HG03342 (cell line): ENCODE results near the gene GALNT14.

Experiments used
- ATAC-seq: cut with Tn5 transposase; IDR thresholded peaks from one replicate; pipeline ENCODE4 v1.9.1; 2021; ENCODE audit warnings: mild to moderate bottlenecking, moderate library complexity; ENCODE audit not compliant: unreplicated experiment

GALNT14 gene

DNA sequence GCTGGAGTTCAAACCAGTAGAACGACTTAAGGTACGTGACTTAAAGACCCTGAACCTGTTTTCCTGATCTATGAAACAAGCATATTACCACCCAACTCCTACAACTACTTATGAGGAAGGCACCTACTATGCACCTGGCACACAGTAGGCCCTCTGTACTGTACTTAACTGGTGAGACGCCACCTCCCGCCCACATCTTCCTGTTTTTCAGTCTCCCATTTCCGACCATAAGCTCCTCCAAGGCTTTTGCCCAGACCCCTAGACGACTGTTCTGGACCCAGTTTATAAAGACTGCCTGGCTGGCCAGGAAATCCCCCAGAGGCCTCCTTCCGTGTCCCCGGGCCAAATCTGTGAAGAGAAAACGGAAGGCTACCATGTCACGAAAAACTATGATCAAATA lies 1.5 kb downstream of the GALNT14 start:
- ATAC-seq = no peak

DNA sequence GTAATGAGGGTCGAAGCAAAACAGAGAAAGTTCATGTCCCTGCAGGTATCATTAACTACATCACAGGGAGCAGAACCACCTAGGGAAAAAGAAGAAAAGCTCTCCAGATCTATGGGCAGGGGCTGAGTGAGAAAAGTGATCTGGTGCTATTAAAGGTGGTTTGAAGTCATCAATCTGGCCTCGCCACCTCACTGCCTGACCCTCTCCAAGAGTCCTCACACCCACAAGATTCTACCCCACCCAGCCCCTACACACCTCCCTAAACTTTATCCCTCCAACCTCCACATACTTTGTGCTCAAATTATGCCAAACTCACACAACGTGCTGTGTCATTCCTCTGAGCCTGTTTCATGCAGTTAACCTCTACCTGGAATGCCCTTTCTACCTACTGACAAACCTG lies 2.2 kb downstream of the GALNT14 start:
- no peak for ATAC-seq

DNA sequence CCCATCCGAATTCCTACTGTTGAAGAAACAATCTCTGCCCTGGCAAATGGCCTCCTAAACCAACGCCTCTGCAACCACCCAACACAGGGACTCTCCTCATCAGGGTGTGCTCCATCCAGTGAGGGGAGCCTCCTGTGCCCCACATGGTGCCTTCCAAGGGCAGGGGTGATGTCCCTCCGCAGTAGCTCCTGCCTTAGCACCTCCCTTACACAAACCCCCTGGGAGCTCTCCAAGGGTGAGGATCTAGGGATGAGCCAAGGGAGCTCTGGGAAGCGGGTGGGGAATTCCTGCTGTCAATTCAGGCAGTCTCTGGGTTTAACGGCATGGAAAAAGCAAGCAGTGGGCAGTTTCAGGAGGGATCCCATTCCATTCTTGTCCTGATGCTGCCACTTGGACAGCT lies 3.8 kb downstream of the GALNT14 start:
- no peak for ATAC-seq

DNA sequence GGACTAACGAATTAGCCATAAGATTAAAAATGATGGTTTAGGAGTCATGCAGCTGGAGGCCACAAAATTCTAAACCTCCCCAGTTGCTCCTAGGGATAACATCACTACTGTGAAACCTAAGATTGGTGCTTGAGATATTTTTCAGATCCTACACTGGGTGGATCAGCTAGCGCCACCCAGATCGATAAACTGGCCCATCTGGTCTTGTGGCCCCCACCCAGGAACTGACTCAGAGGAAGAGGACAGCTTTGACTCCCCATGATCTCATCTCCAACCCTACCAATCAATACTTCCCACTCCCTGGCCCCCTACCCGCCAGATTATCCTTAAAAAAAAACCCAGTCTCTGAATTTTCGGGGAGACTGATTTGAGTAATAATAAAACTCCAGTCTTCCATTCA lies 5.5 kb downstream of the GALNT14 start:
- ATAC-seq = no peak

DNA sequence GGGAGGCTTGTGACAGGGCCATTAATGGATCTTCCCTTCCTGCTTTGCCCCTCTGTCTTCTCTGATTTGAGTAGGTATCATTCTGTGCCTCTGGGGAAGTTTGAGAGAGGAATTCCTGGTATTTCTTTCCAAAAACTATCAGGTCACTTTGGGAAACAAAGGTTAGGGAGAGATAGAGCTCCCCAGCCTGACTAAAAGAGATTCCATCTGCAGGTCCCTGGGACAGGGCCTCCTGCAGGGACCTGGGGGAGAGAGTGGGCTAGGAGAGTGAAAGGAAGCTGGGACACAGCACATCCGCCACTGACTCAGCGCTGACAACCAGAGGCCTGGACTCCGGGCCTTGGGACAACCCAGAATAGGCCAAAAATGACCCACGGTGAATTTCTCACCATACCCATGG lies 6.4 kb downstream of the GALNT14 start:
- no peak for ATAC-seq

DNA sequence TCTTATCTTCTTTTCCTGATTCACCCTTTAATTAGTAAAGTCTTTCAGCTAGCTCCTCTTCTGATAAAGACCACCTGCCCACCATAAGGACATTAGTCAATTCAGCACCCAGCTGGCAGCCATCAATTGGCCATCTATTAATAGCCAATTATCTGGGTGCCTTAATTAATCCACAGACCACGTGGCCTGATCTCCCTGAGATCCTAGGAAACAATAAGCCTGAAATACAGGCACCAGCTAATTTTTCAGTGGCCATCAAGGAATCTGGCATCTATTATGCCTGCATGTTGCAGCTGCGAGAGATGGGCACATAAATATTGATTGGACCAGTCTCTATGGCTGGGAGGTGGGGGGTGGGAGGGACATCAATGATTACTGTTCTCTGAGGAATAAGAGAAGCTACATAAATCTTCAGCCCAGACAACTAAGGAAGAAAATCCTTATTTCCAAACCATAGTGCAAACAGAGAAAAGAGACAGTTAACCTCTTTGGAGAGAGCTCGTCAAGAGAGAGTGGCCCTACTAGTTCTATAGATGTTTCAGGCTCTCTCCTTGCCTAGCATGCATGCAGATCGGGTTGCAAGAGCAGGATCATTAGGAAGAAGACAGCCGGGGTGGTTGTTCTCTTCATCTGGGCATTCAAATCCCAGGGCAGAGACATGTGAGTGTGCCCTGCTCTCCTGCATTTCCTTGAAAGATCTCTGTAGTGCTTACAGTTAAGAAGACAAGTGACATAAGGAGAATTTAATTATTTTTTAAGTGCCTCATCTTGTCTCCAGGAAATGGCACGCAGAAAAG lies 8.7 kb downstream of the GALNT14 start:
- ATAC-seq = no peak

DNA sequence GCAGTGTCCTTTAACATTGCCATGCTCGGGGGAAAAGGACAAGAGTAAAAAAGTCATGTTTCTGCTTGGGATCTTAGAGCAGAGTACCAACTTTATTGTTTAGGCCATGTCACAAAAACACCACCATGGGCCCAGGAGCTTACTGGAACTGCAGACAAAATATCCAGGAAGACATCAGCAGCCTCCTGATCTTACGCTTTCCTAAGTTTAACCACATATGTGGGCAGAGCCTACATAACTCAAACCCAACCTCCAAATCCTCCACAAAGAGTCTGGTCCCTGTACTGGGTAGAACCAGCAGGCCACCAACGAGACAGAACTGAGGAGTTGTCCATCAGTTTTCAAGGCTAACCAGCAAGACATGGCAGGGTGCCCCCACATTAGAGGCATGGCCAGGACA lies 10.3 kb downstream of the GALNT14 start:
- ATAC-seq = no peak

DNA sequence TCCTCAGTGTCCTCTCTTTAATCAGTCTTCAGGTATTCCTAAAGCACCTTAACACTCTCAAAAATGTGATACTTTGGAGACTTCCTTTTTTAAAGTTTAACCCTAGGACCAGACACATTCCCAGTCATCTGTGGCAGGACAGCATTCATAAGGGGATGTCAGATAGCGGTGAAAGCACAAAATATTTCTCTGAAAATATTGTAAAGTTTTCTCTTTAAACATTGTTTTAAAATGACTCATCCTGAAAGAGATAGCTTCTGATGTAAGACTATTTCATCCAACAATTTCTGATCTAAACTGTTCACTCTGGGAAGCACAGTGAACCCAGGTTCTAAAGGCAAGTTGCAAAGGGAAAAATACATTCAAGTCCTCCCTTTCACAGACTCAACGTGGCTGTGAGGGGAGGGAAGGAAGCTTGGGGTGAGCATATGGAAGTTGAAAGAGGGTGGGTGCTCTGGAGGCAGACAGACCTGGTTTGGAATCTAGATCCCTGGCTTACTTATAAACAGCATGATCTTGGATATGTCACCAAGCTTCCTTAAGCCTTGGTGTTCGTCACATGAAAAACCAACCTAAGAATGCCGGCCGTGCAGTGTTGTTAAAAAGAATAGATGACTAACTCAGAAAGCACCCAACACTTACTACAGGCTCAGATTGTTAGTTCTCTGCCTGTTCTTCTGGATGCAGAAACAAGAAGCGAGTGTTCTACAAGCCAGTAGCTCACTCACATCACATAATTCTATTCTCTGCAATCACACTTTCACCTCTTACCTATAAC lies 12.1 kb downstream of the GALNT14 start:
- ATAC-seq = no peak

DNA sequence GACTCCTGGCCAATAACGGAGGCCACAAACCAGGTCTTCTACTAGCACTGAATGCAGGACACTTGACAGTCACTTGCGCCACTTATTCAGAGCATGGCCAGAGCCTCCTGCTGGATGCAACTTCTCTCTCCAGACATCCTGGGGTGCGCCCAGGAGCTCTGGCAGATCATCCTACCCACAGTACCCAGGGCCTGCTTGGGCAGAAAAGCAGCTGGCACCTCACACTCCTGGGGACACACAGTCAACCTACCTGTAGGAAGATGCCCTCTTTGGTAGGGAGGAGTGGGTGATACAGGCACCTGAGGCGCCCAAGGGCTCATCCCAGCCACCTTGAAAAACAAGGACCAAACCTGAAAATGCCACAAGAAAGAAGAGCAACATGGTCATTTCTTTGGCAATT lies 13.3 kb downstream of the GALNT14 start:
- no peak for ATAC-seq

DNA sequence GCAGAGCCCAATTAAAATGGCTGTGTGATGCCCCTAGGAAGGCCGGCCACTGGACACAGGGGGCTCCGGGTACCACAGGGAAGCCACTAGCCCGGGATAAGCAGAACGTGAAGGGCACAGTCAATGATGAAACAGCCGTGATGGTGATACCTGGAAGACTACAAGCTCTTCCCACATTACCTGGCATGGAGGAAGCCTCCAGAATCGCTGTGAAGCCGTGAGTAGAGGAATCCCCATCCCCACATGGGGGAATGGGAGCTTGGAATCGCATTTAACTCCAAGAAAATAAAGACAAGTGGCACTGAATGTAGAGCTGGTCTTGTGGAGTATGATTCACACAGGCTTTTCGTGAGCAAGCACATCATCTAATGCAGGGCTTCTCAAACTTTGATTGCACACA lies 16.1 kb downstream of the GALNT14 start:
- no peak for ATAC-seq

DNA sequence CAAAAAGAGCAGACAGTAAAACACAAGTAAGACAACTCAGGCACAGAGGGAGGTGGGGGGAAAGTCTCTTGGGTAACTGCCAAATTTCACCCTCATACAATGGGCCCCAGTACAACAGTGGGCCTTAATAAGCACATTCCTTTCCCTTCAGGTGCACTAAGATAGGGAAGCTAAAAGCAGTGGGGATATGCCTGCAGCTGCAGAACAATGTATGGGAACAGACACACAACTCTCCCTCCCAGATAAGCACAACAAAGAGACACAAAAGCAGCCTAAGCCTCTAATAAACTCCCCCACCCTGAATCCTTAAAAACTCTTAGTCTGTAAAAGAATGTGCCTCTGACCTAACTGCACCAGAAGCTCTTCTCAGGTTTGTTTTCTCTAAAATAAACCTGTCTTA lies 24.5 kb downstream of the GALNT14 start:
- ATAC-seq = no peak

DNA sequence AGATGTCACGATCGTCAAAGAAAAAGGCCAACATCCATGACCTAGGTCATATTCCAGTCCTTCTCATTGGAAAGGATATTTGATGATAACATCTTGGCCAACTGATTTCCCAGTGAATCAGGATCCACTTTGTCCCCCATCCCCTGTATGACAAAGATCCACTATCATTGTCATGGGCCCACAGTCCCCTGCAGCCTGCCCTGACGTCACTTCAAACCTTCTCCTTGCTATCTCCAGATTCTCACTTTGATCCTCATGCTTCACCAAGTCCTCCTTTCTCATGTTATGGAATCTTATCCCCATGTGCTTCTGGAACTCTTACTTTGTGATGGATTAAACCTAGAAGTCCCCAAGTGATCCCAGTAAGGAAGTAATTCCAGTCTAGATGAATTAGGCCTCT lies 25.7 kb downstream of the GALNT14 start:
- ATAC-seq = no peak

DNA sequence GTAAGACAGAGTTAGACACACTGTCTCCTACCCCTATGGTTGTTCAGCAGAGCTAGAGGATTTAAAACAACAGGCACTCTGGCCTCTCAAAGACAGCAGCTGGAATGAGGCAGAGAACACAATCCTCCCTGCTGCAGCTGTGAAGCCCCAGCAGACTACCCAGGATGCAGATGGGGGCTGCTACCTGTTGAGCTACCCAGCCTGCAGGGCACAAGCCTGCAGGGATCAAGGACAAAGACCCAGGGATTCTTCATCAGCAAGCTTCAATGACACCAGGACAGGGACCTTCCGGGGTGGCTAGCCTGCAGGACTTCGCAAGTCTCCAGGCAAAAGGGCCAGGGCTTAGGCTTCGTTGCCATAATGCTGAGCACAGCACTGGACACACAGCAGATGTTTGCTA lies 27.2 kb downstream of the GALNT14 start:
- no peak for ATAC-seq

DNA sequence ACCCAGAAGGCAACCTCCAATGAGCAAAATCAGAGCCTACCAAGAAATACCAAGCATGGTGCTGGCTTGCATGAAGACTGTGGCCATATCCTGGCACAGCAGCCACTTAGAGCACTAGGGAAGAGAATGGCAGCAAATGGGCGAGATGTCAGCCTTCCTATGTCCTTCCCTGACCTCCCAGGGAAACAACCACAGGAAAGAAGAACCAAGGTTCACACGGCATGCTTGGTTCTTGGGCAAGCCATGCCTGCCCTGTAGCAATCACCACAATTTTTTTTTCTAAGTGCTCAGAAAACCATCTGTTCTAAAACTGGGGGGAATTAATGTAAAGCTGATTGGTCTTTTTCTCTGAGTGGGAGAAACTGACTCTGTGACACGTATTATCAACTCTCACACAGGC lies 27.8 kb downstream of the GALNT14 start:
- no peak for ATAC-seq

DNA sequence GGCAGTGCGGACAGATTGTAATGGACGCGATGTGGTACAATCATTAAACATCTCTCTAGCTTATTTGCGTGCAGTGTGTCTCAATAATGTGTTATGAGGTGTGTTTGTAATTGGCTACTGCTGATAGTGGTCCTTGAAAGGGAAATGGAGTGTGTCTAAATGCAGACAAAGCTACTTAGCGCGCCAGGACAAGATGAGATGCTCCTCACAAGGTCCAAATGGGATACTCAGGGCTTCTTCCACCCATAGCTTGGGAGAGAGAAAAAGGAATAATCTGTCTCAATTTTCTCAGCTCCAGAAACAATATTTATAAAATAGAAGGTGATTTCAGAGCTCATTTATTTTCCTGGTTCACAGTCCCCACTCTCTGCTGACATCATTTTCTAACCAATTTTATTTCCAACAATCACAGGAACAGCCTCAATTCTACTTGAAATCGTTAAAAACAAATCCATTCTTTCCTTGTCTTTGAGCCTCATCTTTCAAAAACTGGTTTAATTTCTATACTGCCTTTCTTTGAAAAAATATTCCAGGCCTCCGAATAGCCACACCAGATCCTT lies 28.5 kb downstream of the GALNT14 start:
- ATAC-seq = no peak

DNA sequence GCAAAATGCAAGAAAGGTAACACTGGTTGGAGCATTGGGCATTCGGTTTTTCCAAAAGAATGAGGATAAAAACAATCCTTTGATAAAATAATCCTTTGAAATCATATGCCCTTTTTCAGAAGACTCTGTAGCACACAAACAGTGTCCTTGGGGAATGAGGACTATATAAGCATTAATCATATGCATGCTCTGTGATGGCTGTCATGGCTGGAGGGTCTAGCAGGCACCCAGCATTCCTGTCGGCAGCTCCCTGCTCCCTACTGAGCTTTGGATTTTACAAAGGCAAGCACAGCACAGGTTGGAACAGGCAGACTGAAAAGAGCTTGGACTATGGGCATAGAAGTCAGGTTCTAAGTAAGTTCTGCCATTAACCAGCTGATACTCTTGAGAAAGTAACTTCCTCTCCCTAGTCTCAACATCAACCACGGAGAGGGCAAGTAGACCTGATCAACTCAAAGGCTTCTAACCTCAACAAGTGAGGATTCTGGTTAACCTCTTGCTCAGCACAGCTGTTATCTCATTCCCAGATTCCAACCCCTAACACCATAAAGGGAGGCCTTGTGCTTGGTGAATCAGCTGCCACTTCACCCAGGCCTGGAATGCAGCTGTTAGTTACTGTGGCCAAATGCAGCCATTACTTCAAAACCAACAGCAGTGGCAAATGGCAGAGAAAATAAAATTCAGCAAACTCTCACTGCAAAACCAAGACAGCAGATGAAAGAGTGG lies 29.5 kb downstream of the GALNT14 start:
- ATAC-seq = no peak

DNA sequence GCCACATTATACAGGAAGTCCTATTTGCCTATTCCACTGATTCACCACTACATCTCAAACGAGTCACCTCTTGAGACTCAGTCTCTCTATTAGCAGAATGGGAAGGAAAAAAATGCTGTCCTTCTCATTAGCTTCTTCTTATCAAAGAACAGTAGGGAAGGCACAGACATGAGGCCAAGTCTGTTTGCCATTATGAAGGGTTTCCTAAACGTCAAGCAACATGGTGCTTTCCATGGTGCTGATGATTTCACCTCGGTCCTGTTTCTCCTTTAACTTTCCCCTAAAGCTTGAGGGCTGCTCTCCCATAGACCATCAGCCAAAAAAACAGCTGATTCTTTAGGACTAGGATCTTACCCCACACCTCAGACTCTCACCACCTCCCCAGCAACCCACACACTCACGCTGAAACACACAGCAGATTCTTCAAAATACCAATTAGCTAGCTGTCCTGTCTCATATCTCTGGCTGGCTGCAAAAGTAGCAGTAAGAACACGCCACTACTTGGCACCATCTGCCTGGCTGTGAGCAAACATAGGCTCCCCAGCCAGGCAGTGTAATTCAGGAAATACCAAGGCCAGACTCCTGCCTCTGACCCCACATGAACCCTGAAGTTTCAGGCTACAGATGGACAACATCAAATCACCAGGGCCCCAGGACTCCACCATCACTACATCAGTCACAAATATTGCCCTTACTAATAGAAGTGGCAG lies 30.5 kb downstream of the GALNT14 start:
- no peak for ATAC-seq

DNA sequence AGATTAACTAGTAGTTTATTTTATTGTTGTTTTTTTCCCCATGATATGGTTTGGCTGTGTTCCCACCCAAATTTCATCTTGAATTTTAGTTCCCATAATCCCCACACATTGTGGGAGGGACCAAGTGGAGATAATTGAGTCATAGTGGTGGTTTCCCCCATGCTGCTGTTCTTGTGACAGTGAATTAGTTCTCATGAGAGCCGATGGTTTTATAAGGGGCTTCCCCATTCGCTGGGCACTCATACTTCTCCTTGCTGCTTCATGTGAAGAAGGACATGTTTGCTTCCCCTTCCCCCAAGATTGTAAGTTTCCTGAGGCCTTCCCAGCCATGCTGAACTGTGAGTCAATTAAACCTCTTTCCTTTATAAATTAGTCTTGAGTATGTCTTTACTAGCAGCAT lies 36.5 kb downstream of the GALNT14 start:
- no peak for ATAC-seq

DNA sequence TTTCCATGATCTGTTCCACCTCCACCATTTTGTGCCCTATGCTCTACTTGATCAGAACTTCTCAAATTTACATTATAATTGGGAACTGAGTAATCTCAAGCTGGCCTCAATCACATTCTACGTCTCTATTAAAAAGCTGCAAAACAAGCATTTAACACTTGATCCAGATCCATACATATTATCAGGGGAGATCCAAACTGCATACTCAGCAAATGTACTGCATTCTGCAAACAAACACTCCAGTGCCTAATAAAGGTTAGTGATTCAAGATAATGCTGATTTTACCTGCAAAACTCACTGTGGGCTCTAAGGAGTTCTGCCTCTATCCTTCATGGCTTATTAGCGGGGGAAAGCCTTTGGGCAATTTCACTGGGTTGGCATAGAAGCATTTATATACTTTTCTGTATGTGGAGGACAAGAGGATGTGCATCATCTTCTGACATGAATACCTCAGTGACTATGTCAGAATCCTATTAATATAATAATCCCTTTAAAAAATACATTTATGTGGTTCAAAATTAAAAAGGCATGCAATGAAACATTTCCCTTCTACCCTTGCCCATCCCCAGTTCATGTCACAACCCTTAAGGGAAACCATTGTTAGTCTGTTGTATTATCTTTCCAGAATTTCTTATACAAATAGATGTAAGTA lies 40.2 kb downstream of the GALNT14 start:
- no peak for ATAC-seq

DNA sequence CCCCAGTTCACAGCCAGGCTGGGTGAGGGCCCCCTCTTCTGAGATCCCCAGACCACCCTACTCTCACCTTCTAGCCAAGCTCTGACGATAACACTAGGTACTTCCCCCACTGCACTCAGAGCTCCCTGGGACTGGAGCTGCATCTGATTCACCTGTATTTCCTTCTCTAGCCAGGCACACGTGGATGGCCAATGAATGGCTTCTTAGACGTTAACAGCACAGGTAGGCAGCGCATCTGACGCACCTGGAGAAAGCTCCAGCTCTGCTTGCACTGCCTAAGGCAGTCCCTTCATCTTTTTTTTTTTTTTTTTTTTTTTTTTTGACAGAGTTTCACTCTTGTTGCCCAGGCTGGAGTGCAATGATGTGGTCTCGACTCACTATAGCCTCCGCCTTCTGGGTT lies 48.1 kb downstream of the GALNT14 start:
- no peak for ATAC-seq
